Caco-2 (cell line): ENCODE measurements around the gene PNPLA8. TPM values are rescaled to one million over a fixed set of nuclear protein-coding genes. Genes with fewer than 3 reads are reported as not detected.

Source experiments
- BruUV-seq: library from RNA; stranded (reverse); fragments of 400-500 nt; replicated peaks from 2 replicates; lab custom pipeline; 2021; lab: Mats Ljungman, UMichigan
- CTCF ChIA-PET: fragments of 300-600 bp; sonication (Branson Sonifier 250); formaldehyde crosslinking; loops from one replicate; lab custom pipeline; 2022; ENCODE audit warnings: antibody characterized with exemption; lab: Charles Lee
- POLR2A ChIA-PET: fragments of 300-600 bp; sonication (Branson Sonifier 250); formaldehyde crosslinking; loops from one replicate; lab custom pipeline; 2022; ENCODE audit warnings: antibody characterized with exemption; lab: Charles Lee
- DNase-seq, 2 experiments: peaks; one replicate each; pipeline versions ENCODE4 v3.0.0 to v3.0.0-alpha.2; 2020 to 2022
- H3K27me3 ChIP-seq: replicated peaks from 2 replicates; pipeline ENCODE4 v1.6.0; 2011; ENCODE audit warnings: low read length; ENCODE audit not compliant: control insufficient read depth, insufficient read depth
- H3K36me3 ChIP-seq: 2 replicates; pipeline ENCODE4 v1.5.1; 2011; ENCODE audit warnings: low read length; ENCODE audit not compliant: control insufficient read depth, insufficient read depth
- H3K4me1 ChIP-seq: fragments of 250-450 bp; sonication (Bioruptor Pico); 2 replicates; pipeline ENCODE4 v1.5.1; 2020; ENCODE audit warnings: mild to moderate bottlenecking
- H3K4me3 ChIP-seq: 2 replicates; pipeline ENCODE4 v1.5.1; 2011; ENCODE audit warnings: low read depth, mild to moderate bottlenecking, control low read depth, low read length
- H3K9me3 ChIP-seq: fragments of 250-450 bp; sonication (Bioruptor Pico); 2 replicates; pipeline ENCODE4 v1.5.1; 2020; ENCODE audit warnings: mild to moderate bottlenecking, moderate library complexity
- H3K27ac Mint-ChIP-seq: one replicate; pipeline ENCODE4 v1.8.0; 2022; ENCODE audit warnings: mixed read lengths; ENCODE audit not compliant: unreplicated experiment
- H3K27me3 Mint-ChIP-seq: one replicate; pipeline ENCODE4 v1.8.0; 2022; ENCODE audit warnings: mixed read lengths; ENCODE audit not compliant: insufficient read depth, unreplicated experiment
- H3K36me3 Mint-ChIP-seq: one replicate; pipeline ENCODE4 v1.8.0; 2022; ENCODE audit warnings: mild to moderate bottlenecking, mixed read lengths; ENCODE audit not compliant: insufficient read depth, unreplicated experiment
- H3K4me1 Mint-ChIP-seq: one replicate; pipeline ENCODE4 v1.8.0; 2022; ENCODE audit warnings: low read depth, mixed read lengths; ENCODE audit not compliant: unreplicated experiment
- H3K4me3 Mint-ChIP-seq: one replicate; pipeline ENCODE4 v1.8.0; 2022; ENCODE audit warnings: mild to moderate bottlenecking, moderate library complexity, mixed read lengths; ENCODE audit not compliant: unreplicated experiment
- H3K9me3 Mint-ChIP-seq: one replicate; pipeline ENCODE4 v1.8.0; 2022; ENCODE audit warnings: mixed read lengths; ENCODE audit not compliant: unreplicated experiment
- intact Hi-C: fragments of 100-400 bp; cut with micrococcal nuclease; formaldehyde crosslinking; loops from one replicate; pipeline ENCODE4 v1.10.0; 2022; ENCODE audit not compliant: unreplicated experiment
- total RNA-seq: library from RNA; stranded (reverse); gene quantifications from 2 replicates; pipeline ENCODE4 v1.2.3, GENCODE V29; 2022
- TF ChIP-seq, protein P1 (sequence below), 2 experiments: fragments of 200-600 bp in 1 of 2; IDR thresholded peaks; 1 replicate in 1 of 2; 2 replicates in 1 of 2; pipeline versions ENCODE4 v1.5.1 to v1.8.0; 2011 to 2022; ENCODE audit warnings: antibody characterized with exemption in 1 of 2, control low read depth in 1 of 2, inconsistent platforms in 1 of 2, low read depth in 1 of 2, low read length in 1 of 2, mild to moderate bottlenecking in 1 of 2, moderate library complexity in 1 of 2; ENCODE audit not compliant: insufficient read depth in 1 of 2, severe bottlenecking in 1 of 2, unreplicated experiment in 1 of 2

PNPLA8 gene
- total RNA-seq, 1 experiment from 2014 or later: 15.3 TPM

DNA sequence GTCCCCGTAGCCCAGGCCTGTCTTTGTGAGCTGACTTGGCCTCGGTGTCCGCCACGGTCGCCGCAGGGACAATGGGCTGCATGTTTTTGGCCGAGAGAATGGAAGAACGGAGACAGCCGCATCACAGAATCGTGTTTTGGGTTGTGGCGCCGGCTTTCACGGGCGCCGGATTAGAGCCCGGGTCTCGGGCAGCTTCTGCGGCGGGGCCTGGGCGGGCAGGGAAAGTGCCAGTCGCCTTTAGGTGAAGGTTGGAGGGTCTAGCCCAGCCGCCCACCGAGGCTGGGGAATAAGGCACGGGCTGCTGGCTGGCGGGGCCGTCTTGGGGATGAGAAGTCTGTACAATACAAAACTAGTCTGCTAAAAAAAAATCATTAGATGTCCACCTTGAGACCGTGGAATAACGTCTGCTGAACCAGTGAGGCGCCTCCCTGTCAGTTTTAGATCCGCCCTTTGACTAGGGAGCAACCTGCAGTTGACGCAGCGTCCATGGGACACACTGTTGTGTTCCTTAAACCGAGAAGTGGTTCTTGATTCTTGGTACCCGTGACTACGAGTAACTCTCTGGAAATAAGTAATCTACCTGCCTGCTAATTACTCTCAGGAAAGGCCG, 44.3 kb upstream of the PNPLA8 start:
- Histone ChIP-seq H3K4me3 (peak overlapping the region; percentile 93), H3K27me3 (no peaks in the 10 kb centered on the region), H3K36me3 (no peaks in the 10 kb centered on the region), H3K9me3 (no peaks in the 10 kb centered on the region), H3K4me1 (peaks cover under 1% of the 10 kb centered on the region)
- DNase-seq: peak; percentile 57 to 58
- Mint-ChIP-seq H3K27ac (peak overlapping the region; percentile 98), H3K36me3 (peaks cover 47% of the 10 kb centered on the region), H3K9me3 (no peaks in the 10 kb centered on the region), H3K27me3 (no peaks in the 10 kb centered on the region), H3K4me1 (no peaks in the 10 kb centered on the region), H3K4me3 (peak overlapping the region; percentile 98)
- POLR2A ChIA-PET: interaction anchor here (0.9 to 1.3 kb wide), 4 partner anchors 8 to 44 kb away, joined by 3 to 28 read pairs (median 6); partner anchors contain the start of gene PNPLA8
- CTCF ChIA-PET: interaction anchor here (0.6 to 1.1 kb wide), 4 partner anchors 12 to 262 kb away, joined by 3 to 4 read pairs (median 4); partner anchors contain the start of gene PNPLA8
- TF ChIP-seq, protein P1, sequence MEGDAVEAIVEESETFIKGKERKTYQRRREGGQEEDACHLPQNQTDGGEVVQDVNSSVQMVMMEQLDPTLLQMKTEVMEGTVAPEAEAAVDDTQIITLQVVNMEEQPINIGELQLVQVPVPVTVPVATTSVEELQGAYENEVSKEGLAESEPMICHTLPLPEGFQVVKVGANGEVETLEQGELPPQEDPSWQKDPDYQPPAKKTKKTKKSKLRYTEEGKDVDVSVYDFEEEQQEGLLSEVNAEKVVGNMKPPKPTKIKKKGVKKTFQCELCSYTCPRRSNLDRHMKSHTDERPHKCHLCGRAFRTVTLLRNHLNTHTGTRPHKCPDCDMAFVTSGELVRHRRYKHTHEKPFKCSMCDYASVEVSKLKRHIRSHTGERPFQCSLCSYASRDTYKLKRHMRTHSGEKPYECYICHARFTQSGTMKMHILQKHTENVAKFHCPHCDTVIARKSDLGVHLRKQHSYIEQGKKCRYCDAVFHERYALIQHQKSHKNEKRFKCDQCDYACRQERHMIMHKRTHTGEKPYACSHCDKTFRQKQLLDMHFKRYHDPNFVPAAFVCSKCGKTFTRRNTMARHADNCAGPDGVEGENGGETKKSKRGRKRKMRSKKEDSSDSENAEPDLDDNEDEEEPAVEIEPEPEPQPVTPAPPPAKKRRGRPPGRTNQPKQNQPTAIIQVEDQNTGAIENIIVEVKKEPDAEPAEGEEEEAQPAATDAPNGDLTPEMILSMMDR (IDR thresholded peaks at IDR 0.05; ENCODE audit: insufficient read depth in 1 of 2, low read depth in 1 of 2, low read length in 1 of 2, severe bottlenecking in 1 of 2, unreplicated experiment in 1 of 2): no peak
- intact Hi-C loops: loop anchor here (1.0 kb wide), 2 partner anchors 12 to 44 kb away; partner anchors contain the start of gene PNPLA8
- BruUV-seq: TSS peak; percentile 37

DNA sequence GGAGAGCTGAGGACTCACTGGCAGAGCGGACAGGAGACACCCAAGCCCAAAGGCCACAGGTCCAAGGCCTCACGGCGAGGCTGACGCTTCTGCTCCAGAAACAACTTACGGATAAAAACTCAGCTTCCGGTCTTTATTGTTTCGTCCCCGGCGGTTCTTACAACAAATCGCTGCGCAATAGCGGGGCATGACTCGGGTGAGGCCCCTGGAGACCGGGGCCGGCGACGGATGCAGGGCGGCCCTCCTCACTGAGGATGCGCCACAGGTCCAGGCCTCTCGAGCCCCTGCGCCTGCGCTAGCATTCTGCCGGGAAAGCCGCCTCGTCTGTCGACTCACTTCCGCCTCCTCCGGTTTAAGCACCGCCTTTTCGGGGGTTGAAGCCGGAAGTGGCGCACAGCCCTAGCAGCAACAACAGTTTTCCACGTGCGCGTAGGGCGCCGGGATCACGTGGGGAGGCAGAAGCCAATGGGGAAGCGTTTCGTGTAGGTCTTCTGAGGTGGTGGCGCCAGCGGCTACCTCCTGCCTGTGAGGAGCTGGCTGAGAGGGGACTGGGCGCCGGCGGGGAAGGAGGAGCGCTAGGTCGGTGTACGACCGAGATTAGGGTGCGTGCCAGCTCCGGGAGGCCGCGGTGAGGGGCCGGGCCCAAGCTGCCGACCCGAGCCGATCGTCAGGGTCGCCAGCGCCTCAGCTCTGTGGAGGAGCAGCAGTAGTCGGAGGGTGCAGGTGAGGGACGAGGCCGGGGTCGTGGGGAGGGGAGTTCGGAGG, 43.6 kb upstream of the PNPLA8 start, which contains the start of the genes DNAJB9 and THAP5:
Gene DNAJB9, plus strand, starts transcription at position 494 of the 765 bp plus-strand sequence. CDS start 1,853 bp downstream, outside the sequence.
Gene THAP5, minus strand, starts transcription at position 326 of the 765 bp plus-strand sequence. Its CDS starts 137 bp downstream, at position 189.
- Histone ChIP-seq H3K36me3 (no peaks in the 10 kb centered on the region), H3K27me3 (no peaks in the 10 kb centered on the region), H3K9me3 (no peaks in the 10 kb centered on the region), H3K4me3 (peak within 1 kb of the TSS; percentile 93), H3K4me1 (no peaks in the 10 kb centered on the region; the same call in 1 of the 2 replicates)
- Mint-ChIP-seq H3K9me3 (no peaks in the 10 kb centered on the region), H3K4me1 (no peaks in the 10 kb centered on the region), H3K36me3 (peaks cover 45% of the 10 kb centered on the region), H3K27ac (peak within 1 kb of the TSS; percentile 98), H3K27me3 (no peaks in the 10 kb centered on the region), H3K4me3 (peak within 1 kb of the TSS; percentile 98)
- intact Hi-C loops: loop anchor here (1.0 to 5.0 kb wide), 5 partner anchors 13 to 322 kb away; partner anchors contain the start of gene PNPLA8
- ChIA-PET POLR2A (interaction anchor here (0.6 to 1.3 kb wide), 5 partner anchors 9 to 270 kb away, joined by 3 to 28 read pairs (median 7); partner anchors contain the start of gene PNPLA8), CTCF (interaction anchor here (0.6 to 1.1 kb wide), 4 partner anchors 12 to 262 kb away, joined by 3 to 4 read pairs (median 4); partner anchors contain the start of gene PNPLA8)
- BruUV-seq: no TSS peak
- TF ChIP-seq, protein P1 (IDR thresholded peaks at IDR 0.05; ENCODE audit: insufficient read depth in 1 of 2, low read depth in 1 of 2, low read length in 1 of 2, severe bottlenecking in 1 of 2, unreplicated experiment in 1 of 2): no peak
- peak; percentile 99 to 100 for DNase-seq
